HepG2 (cell line): ENCODE measurements around the gene ABCB6. TPM values are rescaled to one million over a fixed set of nuclear protein-coding genes. Genes with fewer than 3 reads are reported as not detected.

Experiments used
- GFI1 ChIP-seq: sonication (generic); formaldehyde crosslinking; IDR thresholded peaks from 2 replicates; pipeline ENCODE4 v1.5.0; 2020; ENCODE audit warnings: missing genetic modification reagents, mild to moderate bottlenecking, borderline replicate concordance
- GTF3A ChIP-seq: sonication (generic); formaldehyde crosslinking; conservative IDR thresholded peaks from 2 replicates; pipeline ENCODE4 v1.4.0; 2020; ENCODE audit warnings: mild to moderate bottlenecking, missing genetic modification reagents
- MYNN ChIP-seq: sonication (generic); formaldehyde crosslinking; IDR thresholded peaks from 2 replicates; pipeline ENCODE4 v1.4.0; 2020; ENCODE audit warnings: mild to moderate bottlenecking, low read depth, missing genetic modification reagents
- NFKBIZ ChIP-seq: IDR thresholded peaks from 2 replicates; pipeline ENCODE4 v1.6.1; 2018; ENCODE audit warnings: missing genetic modification reagents, missing compliant biosample characterization
- POLR2A ChIP-seq, 2 experiments: IDR thresholded peaks; 2 replicates each; pipeline ENCODE4 v1.6.1; 2011; ENCODE audit warnings: low read depth in 2 of 2, low read length in 2 of 2, mild to moderate bottlenecking in 1 of 2, moderate library complexity in 1 of 2; ENCODE audit not compliant: insufficient read depth in 1 of 2
- SIN3B ChIP-seq: fragments of 150-350 bp; IDR thresholded peaks from 2 replicates; pipeline ENCODE4 v1.6.1; 2014; ENCODE audit warnings: low read length
- SYNCRIP ChIP-seq: fragments of 200-400 bp; formaldehyde crosslinking; IDR thresholded peaks from 2 replicates; pipeline ENCODE4 v1.6.1; 2018; ENCODE audit warnings: mild to moderate bottlenecking, low read depth, low read length; ENCODE audit not compliant: insufficient read depth
- ZNF232 ChIP-seq: sonication (generic); formaldehyde crosslinking; IDR thresholded peaks from 2 replicates; pipeline ENCODE4 v1.4.0; 2020; ENCODE audit warnings: missing genetic modification reagents, borderline replicate concordance
- ZNF501 ChIP-seq: sonication (generic); formaldehyde crosslinking; IDR thresholded peaks from 2 replicates; pipeline ENCODE4 v1.5.1; 2020; ENCODE audit warnings: mild to moderate bottlenecking, moderate library complexity, missing genetic modification reagents
- polyA plus RNA-seq, 8 experiments: library from polyadenylated mRNA; depleted of rRNA in 3 of 8; stranded (reverse) in 7 of 8; unstranded in 1 of 8; fragments of >200 nt; fragmentation: Illumina TruSeq in 4 of 8; extraction: Trizol in 4 of 8; gene quantifications; 2 replicates each; pipeline versions ENCODE4 v1.2.1 to v1.2.3, GENCODE V29; 2011 to 2016; ENCODE audit warnings: low read depth in 4 of 8, missing spikeins in 1 of 8, mixed read lengths in 1 of 8; ENCODE audit not compliant: insufficient read depth in 1 of 8
- total RNA-seq, 5 experiments: library from RNA; depleted of rRNA; stranded (reverse); fragments of >200 nt; fragmentation: Illumina TruSeq; extraction: Trizol; gene quantifications; 2 replicates each; pipeline ENCODE4 v1.2.3, GENCODE V29; 2016; ENCODE audit warnings: low read depth in 1 of 5
- TF ChIP-seq, protein P1 (sequence below): sonication (generic); formaldehyde crosslinking; IDR thresholded peaks from 2 replicates; pipeline ENCODE4 v1.4.0; 2020; ENCODE audit warnings: missing genetic modification reagents, borderline replicate concordance
- TF ChIP-seq, protein P2 (sequence below), 2 experiments: fragments of 450-650 bp in 1 of 2; sonication (generic) in 1 of 2; formaldehyde crosslinking in 1 of 2; IDR thresholded peaks; 2 replicates each; pipeline versions ENCODE4 v1.6.1 to v1.8.0; 2016 to 2022; ENCODE audit warnings: antibody characterized with exemption in 1 of 2, mild to moderate bottlenecking in 1 of 2, missing genetic modification reagents in 1 of 2
- TF ChIP-seq, protein P3 (sequence below): sonication (generic); formaldehyde crosslinking; IDR thresholded peaks from 2 replicates; pipeline ENCODE4 v1.9.0; 2022; ENCODE audit warnings: missing genetic modification reagents, mild to moderate bottlenecking, borderline replicate concordance

Gene ABCB6
- total and polyA plus RNA-seq, 2 of the 13 experiments (the other 11 are each of a cell fraction or from before 2014, with no cell fraction given), result 91.1 to 137 TPM

DNA sequence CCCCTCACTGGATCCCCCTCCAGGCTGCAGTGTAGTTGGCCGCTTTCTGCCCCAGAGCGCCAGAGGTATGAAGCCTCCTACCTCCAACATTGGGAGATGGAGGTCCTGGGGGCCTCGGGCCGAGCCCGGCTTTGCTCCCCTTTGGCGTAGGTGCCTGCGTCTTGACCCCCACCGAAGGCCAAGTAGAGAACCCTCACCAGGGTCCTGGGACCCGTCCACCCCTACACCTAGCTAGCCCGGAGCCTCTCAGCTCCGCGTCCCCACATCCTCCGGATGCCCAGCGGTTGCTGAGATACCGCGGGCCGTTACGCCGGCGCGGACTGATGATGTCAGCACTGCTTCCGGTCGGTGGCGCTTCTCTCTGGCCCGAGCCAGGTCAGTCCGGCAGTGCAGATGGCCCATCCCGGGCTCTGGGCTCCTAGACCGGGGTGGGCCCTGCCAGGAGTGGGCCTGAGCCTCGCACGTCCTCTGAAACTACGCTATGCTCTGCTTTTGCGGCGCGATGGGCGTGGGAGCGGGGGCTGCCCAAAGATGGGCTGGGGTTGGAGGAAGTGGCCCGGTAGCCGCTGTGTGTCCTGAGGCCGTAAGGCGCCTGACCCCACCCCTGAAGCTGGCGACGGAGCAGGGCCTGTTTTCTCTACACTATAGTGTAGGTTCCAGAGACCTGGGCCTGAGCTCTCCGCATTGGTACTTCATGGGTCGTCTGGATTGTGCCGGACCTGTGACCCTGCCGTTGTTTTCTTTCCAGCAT, 26.6 kb upstream of the ABCB6 start, which contains the start of the genes GLB1L and STK16 (continued):
- TF ChIP-seq, protein P1, sequence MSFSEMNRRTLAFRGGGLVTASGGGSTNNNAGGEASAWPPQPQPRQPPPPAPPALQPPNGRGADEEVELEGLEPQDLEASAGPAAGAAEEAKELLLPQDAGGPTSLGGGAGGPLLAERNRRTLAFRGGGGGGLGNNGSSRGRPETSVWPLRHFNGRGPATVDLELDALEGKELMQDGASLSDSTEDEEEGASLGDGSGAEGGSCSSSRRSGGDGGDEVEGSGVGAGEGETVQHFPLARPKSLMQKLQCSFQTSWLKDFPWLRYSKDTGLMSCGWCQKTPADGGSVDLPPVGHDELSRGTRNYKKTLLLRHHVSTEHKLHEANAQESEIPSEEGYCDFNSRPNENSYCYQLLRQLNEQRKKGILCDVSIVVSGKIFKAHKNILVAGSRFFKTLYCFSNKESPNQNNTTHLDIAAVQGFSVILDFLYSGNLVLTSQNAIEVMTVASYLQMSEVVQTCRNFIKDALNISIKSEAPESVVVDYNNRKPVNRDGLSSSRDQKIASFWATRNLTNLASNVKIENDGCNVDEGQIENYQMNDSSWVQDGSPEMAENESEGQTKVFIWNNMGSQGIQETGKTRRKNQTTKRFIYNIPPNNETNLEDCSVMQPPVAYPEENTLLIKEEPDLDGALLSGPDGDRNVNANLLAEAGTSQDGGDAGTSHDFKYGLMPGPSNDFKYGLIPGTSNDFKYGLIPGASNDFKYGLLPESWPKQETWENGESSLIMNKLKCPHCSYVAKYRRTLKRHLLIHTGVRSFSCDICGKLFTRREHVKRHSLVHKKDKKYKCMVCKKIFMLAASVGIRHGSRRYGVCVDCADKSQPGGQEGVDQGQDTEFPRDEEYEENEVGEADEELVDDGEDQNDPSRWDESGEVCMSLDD (CRISPR knock-in tag), result no peak
- TF ChIP-seq POLR2A (IDR thresholded peaks at IDR 0.05; ENCODE audit: insufficient read depth in 1 of 2, low read depth in 2 of 2, low read length in 2 of 2), result peak in 1 of 2 experiments; percentile 91; a peak in 2 of 4 replicates
- TF ChIP-seq GTF3A (CRISPR knock-in tag), result peak; percentile 60; the same call in 1 of the 2 replicates
- TF ChIP-seq, protein P2, sequence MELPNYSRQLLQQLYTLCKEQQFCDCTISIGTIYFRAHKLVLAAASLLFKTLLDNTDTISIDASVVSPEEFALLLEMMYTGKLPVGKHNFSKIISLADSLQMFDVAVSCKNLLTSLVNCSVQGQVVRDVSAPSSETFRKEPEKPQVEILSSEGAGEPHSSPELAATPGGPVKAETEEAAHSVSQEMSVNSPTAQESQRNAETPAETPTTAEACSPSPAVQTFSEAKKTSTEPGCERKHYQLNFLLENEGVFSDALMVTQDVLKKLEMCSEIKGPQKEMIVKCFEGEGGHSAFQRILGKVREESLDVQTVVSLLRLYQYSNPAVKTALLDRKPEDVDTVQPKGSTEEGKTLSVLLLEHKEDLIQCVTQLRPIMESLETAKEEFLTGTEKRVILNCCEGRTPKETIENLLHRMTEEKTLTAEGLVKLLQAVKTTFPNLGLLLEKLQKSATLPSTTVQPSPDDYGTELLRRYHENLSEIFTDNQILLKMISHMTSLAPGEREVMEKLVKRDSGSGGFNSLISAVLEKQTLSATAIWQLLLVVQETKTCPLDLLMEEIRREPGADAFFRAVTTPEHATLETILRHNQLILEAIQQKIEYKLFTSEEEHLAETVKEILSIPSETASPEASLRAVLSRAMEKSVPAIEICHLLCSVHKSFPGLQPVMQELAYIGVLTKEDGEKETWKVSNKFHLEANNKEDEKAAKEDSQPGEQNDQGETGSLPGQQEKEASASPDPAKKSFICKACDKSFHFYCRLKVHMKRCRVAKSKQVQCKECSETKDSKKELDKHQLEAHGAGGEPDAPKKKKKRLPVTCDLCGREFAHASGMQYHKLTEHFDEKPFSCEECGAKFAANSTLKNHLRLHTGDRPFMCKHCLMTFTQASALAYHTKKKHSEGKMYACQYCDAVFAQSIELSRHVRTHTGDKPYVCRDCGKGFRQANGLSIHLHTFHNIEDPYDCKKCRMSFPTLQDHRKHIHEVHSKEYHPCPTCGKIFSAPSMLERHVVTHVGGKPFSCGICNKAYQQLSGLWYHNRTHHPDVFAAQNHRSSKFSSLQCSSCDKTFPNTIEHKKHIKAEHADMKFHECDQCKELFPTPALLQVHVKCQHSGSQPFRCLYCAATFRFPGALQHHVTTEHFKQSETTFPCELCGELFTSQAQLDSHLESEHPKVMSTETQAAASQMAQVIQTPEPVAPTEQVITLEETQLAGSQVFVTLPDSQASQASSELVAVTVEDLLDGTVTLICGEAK (IDR thresholded peaks at IDR 0.05), result peak; percentile 35
- TF ChIP-seq, protein P2 (CRISPR knock-in tag; IDR thresholded peaks at IDR 0.05), result peak; percentile 90
- no peak; the same call in 1 of the 2 replicates for TF ChIP-seq ZNF232 (CRISPR knock-in tag)
- TF ChIP-seq, protein P3, sequence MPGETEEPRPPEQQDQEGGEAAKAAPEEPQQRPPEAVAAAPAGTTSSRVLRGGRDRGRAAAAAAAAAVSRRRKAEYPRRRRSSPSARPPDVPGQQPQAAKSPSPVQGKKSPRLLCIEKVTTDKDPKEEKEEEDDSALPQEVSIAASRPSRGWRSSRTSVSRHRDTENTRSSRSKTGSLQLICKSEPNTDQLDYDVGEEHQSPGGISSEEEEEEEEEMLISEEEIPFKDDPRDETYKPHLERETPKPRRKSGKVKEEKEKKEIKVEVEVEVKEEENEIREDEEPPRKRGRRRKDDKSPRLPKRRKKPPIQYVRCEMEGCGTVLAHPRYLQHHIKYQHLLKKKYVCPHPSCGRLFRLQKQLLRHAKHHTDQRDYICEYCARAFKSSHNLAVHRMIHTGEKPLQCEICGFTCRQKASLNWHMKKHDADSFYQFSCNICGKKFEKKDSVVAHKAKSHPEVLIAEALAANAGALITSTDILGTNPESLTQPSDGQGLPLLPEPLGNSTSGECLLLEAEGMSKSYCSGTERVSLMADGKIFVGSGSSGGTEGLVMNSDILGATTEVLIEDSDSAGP (CRISPR knock-in tag), result peak; percentile 95; the same call in 1 of the 2 replicates
- no peak for TF ChIP-seq SYNCRIP
- peak; percentile 99 for TF ChIP-seq ZNF501 (CRISPR knock-in tag)
- peak; percentile 84; the same call in 1 of the 2 replicates for TF ChIP-seq MYNN (CRISPR knock-in tag)
- TF ChIP-seq SIN3B, result peak; percentile 93
- peak; percentile 91 for TF ChIP-seq NFKBIZ (CRISPR knock-in tag)
- peak; percentile 49; the same call in 1 of the 2 replicates for TF ChIP-seq GFI1 (CRISPR knock-in tag)
